Vagina (tissue), 2 donors: ENCODE results near the gene TYSND1. TPM values are rescaled to one million over a fixed set of nuclear protein-coding genes. Genes with fewer than 3 reads are reported as not detected.
"Not testable (repeated sequence)": the region's sequence is repeated elsewhere in the genome, so short reads cannot be mapped to it uniquely, and the experiment has no call there.

Experiments
- DNase-seq, 2 donors: peaks; one replicate each; pipeline ENCODE4 v3.0.0-alpha.2; 2017; ENCODE audit errors: extremely low spot score in 2 of 2
- H3K27ac ChIP-seq: fragments of 200-600 bp; sonication (generic); one replicate; pipeline ENCODE4 v1.5.1; 2019
- H3K27me3 ChIP-seq: fragments of 200-600 bp; sonication (generic); one replicate; pipeline ENCODE4 v1.5.1; 2019
- H3K36me3 ChIP-seq, 2 donors: fragments of 200-600 bp; sonication (generic); one replicate each; pipeline ENCODE4 v1.5.1; 2017 to 2019
- H3K4me1 ChIP-seq: fragments of 200-600 bp; sonication (generic); one replicate; pipeline ENCODE4 v1.5.1; 2019
- H3K4me3 ChIP-seq, 2 donors: fragments of 200-600 bp; sonication (generic); 1 replicate in 1 of 2; 2 replicates in 1 of 2; pipeline ENCODE4 v1.5.1; 2016 to 2019
- H3K9me3 ChIP-seq: fragments of 200-600 bp; sonication (generic); one replicate; pipeline ENCODE4 v1.5.1; 2019
- CTCF ChIP-seq, 3 experiments: fragments of 450-650 bp in 2 of 3; fragments of 200-600 bp in 1 of 3; sonication (generic) in 1 of 3; IDR thresholded peaks; one replicate each; pipeline ENCODE4 v1.5.1; 2017 to 2019; ENCODE audit warnings: antibody characterized with exemption in 3 of 3, mild to moderate bottlenecking in 2 of 3, moderate library complexity in 2 of 3
- POLR2A ChIP-seq, 2 donors: fragments of 450-650 bp; IDR thresholded peaks; one replicate each; pipeline ENCODE4 v1.6.1; 2017; ENCODE audit warnings: antibody characterized with exemption in 2 of 2, mild to moderate bottlenecking in 2 of 2, moderate library complexity in 2 of 2
- POLR2AphosphoS5 ChIP-seq, 2 donors: sonication (generic); formaldehyde crosslinking; IDR thresholded peaks; one replicate each; pipeline ENCODE4 v1.9.0; 2017; ENCODE audit warnings: antibody characterized with exemption in 2 of 2, mild to moderate bottlenecking in 2 of 2, low read depth in 1 of 2; ENCODE audit not compliant: insufficient read depth in 1 of 2
- intact Hi-C: fragments of 100-400 bp; cut with DNase I; formaldehyde crosslinking; loops from one replicate; pipeline ENCODE4 v1.15.1; 2023
- total RNA-seq: library from RNA; depleted of rRNA; stranded (reverse); fragments of >200 nt; gene quantifications from one replicate; pipeline ENCODE4 v1.2.3, GENCODE V29; 2016

TYSND1 gene
- total RNA-seq, 1 donor from 2014 or later = 15.7 TPM

- no peak for DNase-seq
- no peak overlapping the region for H3K4me3 ChIP-seq
- H3K4me1 ChIP-seq = no peaks in the 10 kb centered on the region
- TF ChIP-seq POLR2AphosphoS5 (IDR thresholded peaks at IDR 0.05; ENCODE audit: insufficient read depth in 1 of 2, low read depth in 1 of 2) (no peak), POLR2A (IDR thresholded peaks at IDR 0.05) (no peak), CTCF (IDR thresholded peaks at IDR 0.05) (no peak)
- no peaks in the 10 kb centered on the region for H3K27me3 ChIP-seq
- intact Hi-C loops = no loop called here
- H3K36me3 ChIP-seq = peaks cover 0 to 5% of the 10 kb centered on the region in 2 donors
- H3K27ac ChIP-seq = no peak overlapping the region
- H3K9me3 ChIP-seq = no peaks in the 10 kb centered on the region
These were observed 22.1 kb downstream of the TYSND1 start for GRCh38 chr10:70124415-70124814.

- Histone ChIP-seq H3K4me3 (no peak overlapping the region), H3K27me3 (no peaks in the 10 kb centered on the region), H3K27ac (no peak overlapping the region), H3K4me1 (no peaks in the 10 kb centered on the region), H3K9me3 (no peaks in the 10 kb centered on the region), H3K36me3 (peaks cover 0 to 5% of the 10 kb centered on the region in 2 donors)
- TF ChIP-seq POLR2AphosphoS5 (IDR thresholded peaks at IDR 0.05; ENCODE audit: insufficient read depth in 1 of 2, low read depth in 1 of 2) = no peak
- intact Hi-C loops = no loop called here
- DNase-seq = no peak
These were observed 22.7 kb downstream of the TYSND1 start for GRCh38 chr10:70123817-70124216.

GRCh38 chr10:70123166-70123565 is 23.3 kb downstream of the TYSND1 start:
- H3K27ac ChIP-seq, H3K4me1 ChIP-seq, H3K4me3 ChIP-seq, H3K27me3 ChIP-seq, DNase-seq, H3K9me3 ChIP-seq, H3K36me3 ChIP-seq, intact Hi-C loops: not testable (repeated sequence)

GRCh38 chr10:70122742-70123141 is 23.8 kb downstream of the TYSND1 start:
- no peak for DNase-seq
- intact Hi-C loops = no loop called here
- Histone ChIP-seq H3K27me3 (no peaks in the 10 kb centered on the region), H3K4me3 (no peak overlapping the region), H3K27ac (no peak overlapping the region), H3K4me1 (no peaks in the 10 kb centered on the region), H3K9me3 (no peaks in the 10 kb centered on the region), H3K36me3 (peaks cover 0 to 5% of the 10 kb centered on the region in 2 donors)
- no peak for TF ChIP-seq POLR2AphosphoS5 (IDR thresholded peaks at IDR 0.05; ENCODE audit: insufficient read depth in 1 of 2, low read depth in 1 of 2)
- TF ChIP-seq POLR2A (IDR thresholded peaks at IDR 0.05) = no peak
- no peak for TF ChIP-seq CTCF (IDR thresholded peaks at IDR 0.05)

GRCh38 chr10:70121281-70121949 is 25.1 kb downstream of the TYSND1 start:
- Histone ChIP-seq H3K4me1 (no peaks in the 10 kb centered on the region), H3K27me3 (no peaks in the 10 kb centered on the region), H3K4me3 (no peak overlapping the region), H3K9me3 (no peaks in the 10 kb centered on the region), H3K36me3 (peaks cover 0 to 5% of the 10 kb centered on the region in 2 donors), H3K27ac (no peak overlapping the region)
- DNase-seq = no peak
- no peak for TF ChIP-seq POLR2AphosphoS5 (IDR thresholded peaks at IDR 0.05; ENCODE audit: insufficient read depth in 1 of 2, low read depth in 1 of 2)
- TF ChIP-seq POLR2A (IDR thresholded peaks at IDR 0.05) = no peak
- no peak for TF ChIP-seq CTCF (IDR thresholded peaks at IDR 0.05)
- intact Hi-C loops = no loop called here

- H3K4me1 ChIP-seq = no peaks in the 10 kb centered on the region
- DNase-seq = no peak
- H3K36me3 ChIP-seq = peaks cover 0 to 5% of the 10 kb centered on the region in 2 donors
- no peak overlapping the region for H3K4me3 ChIP-seq
- intact Hi-C loops = no loop called here
- no peak for TF ChIP-seq CTCF (IDR thresholded peaks at IDR 0.05)
- TF ChIP-seq POLR2A (IDR thresholded peaks at IDR 0.05) = no peak
- no peak for TF ChIP-seq POLR2AphosphoS5 (IDR thresholded peaks at IDR 0.05; ENCODE audit: insufficient read depth in 1 of 2, low read depth in 1 of 2)
- H3K27ac ChIP-seq = no peak overlapping the region
- H3K27me3 ChIP-seq = no peaks in the 10 kb centered on the region
- H3K9me3 ChIP-seq = no peaks in the 10 kb centered on the region
These were observed 26.1 kb downstream of the TYSND1 start for GRCh38 chr10:70120417-70120816.
